Inflammatory macrophage treated with lipopolysaccharide for 4 hours (primary cell): ENCODE results near the gene SIN3B.

Source experiments
- DNase-seq: peaks from one replicate; pipeline ENCODE4 v3.0.0-alpha.2; 2020

The SIN3B gene

DNA sequence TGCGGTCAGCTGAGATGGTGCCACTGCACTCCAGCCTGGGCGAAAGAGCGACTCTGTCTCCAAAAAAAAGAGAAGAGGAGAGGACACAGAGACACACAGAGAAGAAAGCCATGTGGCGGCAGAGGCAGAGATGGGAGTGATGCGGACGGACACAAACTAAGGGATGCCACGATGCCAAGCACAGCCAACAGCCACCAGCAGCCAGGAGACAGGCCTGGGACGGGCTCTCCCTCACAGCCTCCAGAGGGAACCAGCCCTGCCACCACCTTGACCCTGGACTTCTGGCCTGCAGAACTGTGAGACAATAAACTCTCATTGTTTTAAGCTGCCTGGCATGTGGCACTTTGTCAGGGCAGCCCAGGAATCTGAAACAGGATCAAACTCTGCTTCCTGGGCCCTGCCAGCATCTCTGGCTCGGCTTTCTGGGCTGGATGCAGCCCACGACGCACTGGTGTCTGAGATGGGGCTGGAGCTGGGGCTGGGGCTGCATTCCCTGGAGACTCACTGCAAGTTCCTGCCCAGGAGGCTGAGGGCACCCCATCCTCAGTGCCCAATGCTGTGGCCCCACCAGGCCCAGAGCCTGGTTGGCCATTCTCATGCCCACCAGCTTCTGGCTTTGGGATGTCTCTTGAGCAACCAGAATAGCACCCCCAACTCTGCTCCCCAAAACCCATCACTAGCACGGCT is 62.6 kb downstream of the SIN3B start:
- no peak for DNase-seq

GRCh38 chr19:16892436-16892835 is 63.2 kb downstream of the SIN3B start:
- no peak for DNase-seq

DNA sequence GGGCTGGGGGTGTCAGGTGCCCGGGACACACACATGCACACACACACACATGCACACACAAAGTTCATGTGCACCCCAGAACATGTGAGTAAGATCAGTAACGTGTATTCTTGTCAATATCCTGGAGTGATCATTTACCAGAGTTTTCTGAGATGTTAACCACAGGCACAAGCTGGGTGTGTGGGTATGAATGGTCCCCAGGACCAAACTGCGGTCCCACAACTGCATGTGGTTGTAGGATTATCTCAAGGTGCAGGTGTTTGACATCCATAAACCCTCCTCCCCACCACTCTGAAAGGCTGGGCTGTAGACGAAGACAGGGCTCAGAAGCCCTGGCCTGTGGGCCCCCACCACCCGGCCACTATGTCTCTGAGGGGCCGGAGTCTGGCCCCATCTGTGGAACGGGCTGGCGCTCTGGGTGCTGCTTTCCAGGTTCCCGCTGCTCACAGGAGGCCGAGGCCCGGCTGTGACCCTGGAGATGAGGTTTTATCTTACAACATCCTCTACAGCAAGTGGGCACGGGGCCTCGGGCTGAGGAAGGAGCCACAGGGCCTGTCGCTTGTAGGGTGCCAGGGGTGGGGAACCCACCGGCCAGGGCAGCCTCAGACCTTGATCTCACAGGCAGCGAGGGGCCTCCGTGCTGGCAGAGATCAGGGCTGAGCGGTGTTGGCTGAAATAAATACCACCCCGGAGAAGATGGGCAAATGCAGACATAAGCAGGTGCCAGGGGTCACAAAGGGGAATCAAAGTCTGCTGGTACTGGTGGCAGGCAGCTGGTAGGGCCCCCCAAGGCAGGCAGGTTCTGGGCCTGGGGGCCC is 63.9 kb downstream of the SIN3B start:
- DNase-seq = no peak

DNA sequence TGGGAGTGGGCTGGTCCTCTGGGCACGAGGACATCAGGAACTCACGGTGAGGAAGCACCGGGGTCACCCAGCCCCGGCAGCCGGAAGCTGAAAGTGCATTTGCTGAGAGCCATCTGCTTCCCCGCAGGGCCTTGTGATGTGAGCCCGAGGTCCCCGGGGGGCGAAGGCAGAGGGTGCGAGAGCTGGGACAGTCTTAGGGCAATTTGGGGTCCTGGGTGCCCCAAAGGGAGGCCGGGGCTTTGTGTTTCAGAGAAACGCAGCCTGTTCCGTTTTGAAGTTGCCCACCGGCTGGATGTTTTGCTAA is 64.4 kb downstream of the SIN3B start:
- no peak for DNase-seq

GRCh38 chr19:16894080-16894479 is 64.9 kb downstream of the SIN3B start:
- DNase-seq = no peak

GRCh38 chr19:16895467-16896145 is 66.4 kb downstream of the SIN3B start:
- DNase-seq = peak; percentile 5

DNA sequence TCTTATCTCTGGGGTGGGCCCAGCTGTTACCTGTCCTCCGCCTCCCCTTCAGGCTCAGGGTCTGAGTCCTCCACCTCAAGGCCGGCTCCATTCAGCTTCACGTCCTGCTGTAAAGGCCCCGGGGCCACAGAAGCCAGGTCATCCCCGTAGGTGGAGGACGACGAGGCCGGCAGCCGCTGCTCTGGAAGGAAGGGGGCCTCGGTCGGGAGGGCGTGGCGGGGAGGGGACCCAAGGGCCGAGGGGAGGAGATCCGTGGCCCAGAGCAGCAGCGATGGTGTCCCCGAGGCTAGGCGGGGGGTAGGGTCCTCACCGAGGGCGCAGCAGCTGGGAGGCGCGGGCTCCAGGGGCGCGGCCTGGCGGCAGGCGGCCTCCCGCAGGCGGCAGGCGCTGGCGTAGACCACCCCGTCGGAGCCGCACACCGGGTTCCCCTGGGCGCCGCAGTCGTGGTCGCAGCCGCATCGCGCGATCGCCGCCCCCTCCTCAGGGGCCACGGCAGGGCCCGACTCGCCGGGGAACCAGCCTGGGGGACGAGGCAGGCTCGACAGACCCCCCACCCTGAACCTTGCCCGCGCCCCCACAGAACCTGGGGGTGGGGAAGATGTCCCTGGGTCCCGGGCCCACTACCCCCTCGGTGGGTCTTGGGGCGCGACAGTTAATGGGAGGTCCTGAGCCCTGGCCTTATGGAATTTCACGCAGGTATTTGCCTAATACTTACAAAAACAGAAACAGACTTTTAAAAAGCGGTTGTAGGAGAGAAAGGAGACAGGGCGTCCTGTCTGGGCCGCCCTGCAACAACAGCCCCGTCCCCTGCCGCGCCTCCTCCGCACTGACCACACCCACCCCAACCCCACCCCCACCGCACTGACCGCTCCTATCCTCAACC is 67.2 kb downstream of the SIN3B start:
- peak; percentile 21 for DNase-seq

- peak; percentile 96 for DNase-seq
Observed at GRCh38 chr19:16897029-16897855, 68.0 kb downstream of the SIN3B start.

GRCh38 chr19:16897856-16898161 is 68.6 kb downstream of the SIN3B start:
- DNase-seq = no peak

DNA sequence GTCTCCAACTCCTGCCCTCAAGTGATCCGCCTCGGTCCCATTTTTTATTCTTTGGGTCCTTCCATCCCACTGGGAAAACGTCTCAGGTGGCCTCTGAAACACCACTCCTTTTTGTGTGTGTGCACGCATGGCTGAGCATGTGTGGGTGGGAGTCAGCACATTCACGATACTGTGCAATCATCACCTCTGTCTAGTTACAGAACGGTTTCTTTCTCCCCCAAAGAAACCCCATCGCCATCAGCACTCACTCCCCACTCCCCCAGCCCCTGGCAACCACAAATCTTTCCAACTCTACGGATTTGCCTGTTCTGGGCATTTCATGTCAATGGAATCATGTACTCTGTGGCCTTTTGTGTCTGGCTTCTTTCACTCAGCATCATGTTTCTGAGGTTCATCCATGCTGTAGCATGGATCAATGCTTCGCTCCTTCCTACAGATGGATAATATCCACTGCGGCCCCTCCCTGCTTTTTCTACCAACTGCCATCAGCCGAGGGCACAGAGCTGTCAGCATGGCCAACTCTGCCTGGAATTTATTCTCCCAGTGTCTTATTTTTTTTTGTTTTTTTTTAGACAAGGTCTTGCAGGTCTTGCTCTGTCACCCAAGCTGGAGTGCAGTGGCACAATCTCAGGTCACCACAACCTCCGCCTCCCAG is 69.3 kb downstream of the SIN3B start:
- DNase-seq = no peak

- DNase-seq = peak; percentile 83
Observed at GRCh38 chr19:16899566-16900075, 70.4 kb downstream of the SIN3B start.

GRCh38 chr19:16901491-16902175 is 72.4 kb downstream of the SIN3B start:
- no peak for DNase-seq

DNA sequence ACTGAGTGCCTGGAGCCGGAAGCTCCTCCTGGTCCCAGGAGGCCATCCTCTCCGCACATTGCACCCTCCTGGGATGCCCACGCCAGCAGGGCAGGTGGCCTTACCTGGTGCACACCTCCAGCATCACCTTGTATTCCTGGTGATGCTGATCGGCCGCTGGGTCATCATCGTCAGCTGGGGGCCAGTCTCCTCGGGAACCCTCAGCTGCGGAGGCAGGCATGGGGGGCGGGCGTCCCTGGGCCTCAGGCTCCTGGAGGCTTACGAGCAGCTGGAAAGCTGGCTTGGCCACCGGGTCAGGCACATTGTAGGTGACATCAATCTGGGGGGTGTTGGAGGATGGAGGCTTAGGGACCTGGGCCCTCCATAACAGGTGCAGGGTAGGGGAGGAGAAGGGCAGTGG is 73.3 kb downstream of the SIN3B start:
- no peak for DNase-seq

GRCh38 chr19:16903347-16903746 is 74.1 kb downstream of the SIN3B start:
- no peak for DNase-seq

DNA sequence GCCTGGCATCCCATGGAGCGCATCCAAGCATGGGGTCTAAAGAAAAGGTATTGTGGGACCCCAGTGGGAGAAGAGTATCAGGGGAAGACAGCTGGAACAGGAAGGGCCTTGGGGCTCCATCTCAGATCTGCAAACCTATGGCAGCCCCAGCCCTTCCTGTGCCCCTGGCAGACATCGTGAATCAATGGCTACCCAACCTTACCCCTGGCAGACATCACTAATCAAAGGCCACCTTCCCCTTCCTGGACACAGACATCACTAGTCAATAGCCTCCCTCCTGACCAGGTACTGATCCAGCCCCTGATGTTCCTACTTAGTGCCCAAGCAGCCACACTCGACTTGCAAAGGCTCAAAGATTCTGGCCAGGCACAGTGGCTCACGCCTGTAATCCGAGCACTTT is 75.4 kb downstream of the SIN3B start:
- DNase-seq = no peak

DNA sequence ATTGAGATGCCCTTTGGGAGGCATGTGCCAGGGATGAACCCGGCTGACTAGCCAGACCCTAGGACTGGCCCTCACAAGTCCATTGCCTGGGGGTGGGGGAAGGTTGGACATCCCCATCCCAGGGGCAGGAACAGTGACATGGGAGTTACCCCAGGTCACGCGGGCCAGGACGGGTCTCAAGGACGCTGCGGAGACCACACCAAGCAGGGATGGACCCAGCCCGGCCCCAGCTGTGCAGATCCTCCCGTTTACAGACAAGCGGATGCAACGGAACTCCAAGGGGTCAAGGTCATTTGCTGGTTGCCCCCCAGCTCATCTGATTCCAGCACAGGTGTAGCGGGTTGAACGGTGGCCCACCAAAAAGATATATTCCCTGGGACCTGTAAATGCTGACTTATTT is 79.6 kb downstream of the SIN3B start:
- DNase-seq = no peak

- DNase-seq = no peak
Observed at GRCh38 chr19:16911046-16911445, 81.8 kb downstream of the SIN3B start.

GRCh38 chr19:16912780-16913179 is 83.6 kb downstream of the SIN3B start:
- no peak for DNase-seq

GRCh38 chr19:16914421-16914820 is 85.2 kb downstream of the SIN3B start:
- DNase-seq = no peak

DNA sequence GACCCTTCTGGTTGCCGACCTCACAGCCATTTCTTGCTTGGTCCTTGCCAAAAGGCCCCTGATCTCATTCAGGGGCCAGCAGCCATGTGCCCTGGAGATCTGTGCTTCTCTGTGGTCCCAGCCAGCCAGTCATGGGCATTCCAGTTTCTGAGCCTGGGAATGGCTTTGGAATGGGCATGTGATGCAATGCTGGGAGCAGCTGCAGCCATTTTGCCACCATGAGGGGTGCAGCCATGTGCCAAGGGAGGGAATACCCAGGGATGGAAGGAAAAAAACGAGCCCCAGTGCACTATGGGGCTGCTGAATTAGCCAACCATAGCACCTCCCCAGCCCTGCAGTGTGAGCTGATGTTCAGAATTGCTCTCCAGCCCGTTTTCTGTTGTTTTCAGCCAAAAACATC is 85.9 kb downstream of the SIN3B start:
- no peak for DNase-seq

DNA sequence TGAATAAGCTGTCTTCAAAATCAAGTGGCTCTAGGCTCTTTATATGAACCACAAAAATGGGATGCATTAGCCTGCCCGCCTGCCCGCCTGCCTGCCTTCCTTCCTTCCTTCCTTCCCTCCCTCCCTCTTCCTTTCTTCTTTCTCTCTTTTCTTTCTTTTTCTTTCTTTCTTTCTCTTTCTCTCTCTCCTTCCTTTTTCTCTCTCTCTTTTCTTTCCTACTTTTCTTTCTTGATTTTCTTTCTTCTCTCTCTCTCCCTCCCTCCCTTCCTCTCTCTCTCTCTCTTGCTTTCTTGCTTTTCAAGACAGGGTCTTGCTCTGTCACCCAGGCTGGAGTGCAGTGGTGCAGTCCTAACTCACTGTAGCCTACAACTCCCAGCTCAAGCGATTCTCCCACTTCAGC is 86.5 kb downstream of the SIN3B start:
- no peak for DNase-seq
